Measurements from ENCODE around the gene RPS15. TPM values are rescaled to one million over a fixed set of nuclear protein-coding genes. Genes with fewer than 3 reads are reported as not detected.

The RPS15 gene
- polyA plus RNA-seq (2013): 2,072 TPM

DNA sequence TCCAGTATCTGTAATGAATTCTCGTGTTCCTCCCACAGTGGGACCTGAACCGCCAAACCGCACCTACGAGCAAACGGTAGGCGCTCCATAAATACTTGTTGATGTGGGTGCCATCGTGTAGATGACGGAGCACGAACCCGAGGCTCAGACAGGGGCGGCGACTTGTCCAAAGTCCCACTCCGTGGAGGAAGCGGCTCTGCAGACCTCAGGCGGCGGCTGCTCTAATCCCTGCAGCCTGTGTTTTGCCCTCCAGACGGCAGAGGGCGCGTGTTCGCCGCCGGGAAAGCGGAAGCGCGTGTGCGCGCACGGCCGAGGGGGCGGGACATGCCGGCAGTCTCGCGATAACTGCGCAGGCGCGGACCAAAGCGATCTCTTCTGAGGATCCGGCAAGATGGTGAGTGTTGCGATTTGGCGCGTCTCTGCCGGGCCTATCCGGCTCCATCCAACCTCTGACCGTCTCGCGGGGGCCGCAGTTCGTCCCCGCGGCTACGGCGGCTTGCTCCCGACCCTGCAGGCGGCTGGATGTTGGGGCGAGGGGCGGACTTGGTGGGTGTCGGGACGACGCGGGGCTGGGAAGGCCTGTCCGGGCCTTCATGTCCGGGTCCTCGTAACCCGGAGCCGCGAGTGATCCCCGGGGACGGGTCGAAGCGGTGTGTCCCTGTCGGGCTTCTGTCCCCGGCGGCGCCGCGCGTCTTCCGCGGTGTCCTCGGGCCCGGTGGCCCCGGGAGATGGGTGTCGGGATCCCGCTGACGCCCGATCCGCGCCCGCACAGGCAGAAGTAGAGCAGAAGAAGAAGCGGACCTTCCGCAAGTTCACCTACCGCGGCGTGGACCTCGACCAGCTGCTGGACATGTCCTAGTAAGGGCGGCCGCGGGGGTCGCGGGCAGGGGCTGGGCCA, at the start of gene RPS15:
Gene RPS15 (plus strand): TSS at position 362 of the 898 bp plus-strand sequence. CDS start 30 bp downstream, at position 392.
- Histone ChIP-seq H3K36me3 (ENCODE audit: control insufficient read depth in 4 of 4, insufficient read depth in 4 of 4, low read length in 3 of 4) (peaks cover 10 to 60% (median 40%) of the 10 kb centered on the region in 4 experiments), H3K4me3 (ENCODE audit: control insufficient read depth in 1 of 7, extremely low read depth in 1 of 7, insufficient read depth in 4 of 7, low read depth in 2 of 7, low read length in 6 of 7) (peak within 1 kb of the TSS; percentile 79 to 98 (median 87)), H3K9me3 (ENCODE audit: control extremely low read depth in 1 of 5, control insufficient read depth in 4 of 5, insufficient read depth in 2 of 5, low read depth in 1 of 5, low read length in 4 of 5) (no peaks in the 10 kb centered on the region), H3K27ac (ENCODE audit: insufficient read depth in 1 of 2, low read depth in 1 of 2, low read length in 2 of 2, poor library complexity in 1 of 2, severe bottlenecking in 2 of 2) (peak within 1 kb of the TSS; percentile 92 to 96), H3K27me3 (replicated peaks in 2 of 5; ENCODE audit: control insufficient read depth in 4 of 5, insufficient read depth in 5 of 5, low read length in 4 of 5) (no peaks in the 10 kb centered on the region), H3K4me1 (ENCODE audit: control extremely low read depth in 1 of 4, control insufficient read depth in 4 of 4, insufficient read depth in 4 of 4, low read length in 3 of 4) (peaks cover 0 to 20% (median 15%) of the 10 kb centered on the region in 4 experiments)
- POLR2A ChIA-PET: interaction anchor here (1.1 kb wide), 1 partner anchor 25 kb away, joined by 4 read pairs; no protein-coding TSS in a partner anchor
- CTCF ChIA-PET: interaction anchor here (1.4 kb wide), 2 partner anchors 11 to 14 kb away, joined by 4 to 9 read pairs; no protein-coding TSS in a partner anchor
- DNase-seq: peak; percentile 95 to 98 (median 96)
- 2% methylated on average over 97 of the region's 100 CpGs for WGBS (ENCODE audit: insufficient coverage)

DNA sequence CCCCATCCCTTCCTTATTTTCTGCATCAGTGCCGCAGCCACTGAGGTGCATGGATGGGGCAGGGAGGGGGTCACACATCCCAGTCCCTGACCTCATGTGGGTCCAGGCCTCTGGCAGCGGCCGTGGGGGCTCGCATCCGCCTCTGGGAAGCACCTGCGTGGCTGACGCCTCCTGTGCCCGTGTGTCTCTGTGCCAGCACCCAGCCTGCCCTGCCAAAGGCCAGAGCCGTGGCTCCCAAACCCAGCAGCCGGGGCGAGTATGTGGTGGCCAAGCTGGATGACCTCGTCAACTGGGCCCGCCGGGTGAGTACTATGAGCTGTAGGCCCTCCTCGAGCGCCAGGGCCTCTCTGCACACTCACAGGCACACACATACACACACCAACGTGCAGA, 49.6 kb upstream of the RPS15 start:
- no peak for DNase-seq
- H3K27ac ChIP-seq (ENCODE audit: insufficient read depth in 1 of 2, low read depth in 1 of 2, low read length in 2 of 2, poor library complexity in 1 of 2, severe bottlenecking in 2 of 2): no peak overlapping the region
- ChIA-PET CTCF (interaction anchor here (1.0 to 1.5 kb wide), 2 partner anchors 11 to 14 kb away, joined by 3 to 5 read pairs; no protein-coding TSS in a partner anchor), POLR2A (interaction anchor here (0.7 kb wide), 1 partner anchor 53 kb away, joined by 3 read pairs; no protein-coding TSS in a partner anchor)
- H3K9me3 ChIP-seq (ENCODE audit: control extremely low read depth in 1 of 5, control insufficient read depth in 4 of 5, insufficient read depth in 2 of 5, low read depth in 1 of 5, low read length in 4 of 5): no peaks in the 10 kb centered on the region
- no peak overlapping the region for H3K4me3 ChIP-seq (ENCODE audit: control insufficient read depth in 1 of 7, extremely low read depth in 1 of 7, insufficient read depth in 4 of 7, low read depth in 2 of 7, low read length in 6 of 7)
- H3K4me1 ChIP-seq (ENCODE audit: control extremely low read depth in 1 of 4, control insufficient read depth in 4 of 4, insufficient read depth in 4 of 4, low read length in 3 of 4): peaks cover 6 to 14% (median 10%) of the 10 kb centered on the region in 4 experiments
- no peaks in the 10 kb centered on the region for H3K27me3 ChIP-seq (replicated peaks in 2 of 5; ENCODE audit: control insufficient read depth in 4 of 5, insufficient read depth in 5 of 5, low read length in 4 of 5)
- H3K36me3 ChIP-seq (ENCODE audit: control insufficient read depth in 4 of 4, insufficient read depth in 4 of 4, low read length in 3 of 4): peaks cover 9 to 46% (median 31%) of the 10 kb centered on the region in 4 experiments
- 96% methylated on average over 14 of the region's 17 CpGs for WGBS (ENCODE audit: insufficient coverage)

DNA sequence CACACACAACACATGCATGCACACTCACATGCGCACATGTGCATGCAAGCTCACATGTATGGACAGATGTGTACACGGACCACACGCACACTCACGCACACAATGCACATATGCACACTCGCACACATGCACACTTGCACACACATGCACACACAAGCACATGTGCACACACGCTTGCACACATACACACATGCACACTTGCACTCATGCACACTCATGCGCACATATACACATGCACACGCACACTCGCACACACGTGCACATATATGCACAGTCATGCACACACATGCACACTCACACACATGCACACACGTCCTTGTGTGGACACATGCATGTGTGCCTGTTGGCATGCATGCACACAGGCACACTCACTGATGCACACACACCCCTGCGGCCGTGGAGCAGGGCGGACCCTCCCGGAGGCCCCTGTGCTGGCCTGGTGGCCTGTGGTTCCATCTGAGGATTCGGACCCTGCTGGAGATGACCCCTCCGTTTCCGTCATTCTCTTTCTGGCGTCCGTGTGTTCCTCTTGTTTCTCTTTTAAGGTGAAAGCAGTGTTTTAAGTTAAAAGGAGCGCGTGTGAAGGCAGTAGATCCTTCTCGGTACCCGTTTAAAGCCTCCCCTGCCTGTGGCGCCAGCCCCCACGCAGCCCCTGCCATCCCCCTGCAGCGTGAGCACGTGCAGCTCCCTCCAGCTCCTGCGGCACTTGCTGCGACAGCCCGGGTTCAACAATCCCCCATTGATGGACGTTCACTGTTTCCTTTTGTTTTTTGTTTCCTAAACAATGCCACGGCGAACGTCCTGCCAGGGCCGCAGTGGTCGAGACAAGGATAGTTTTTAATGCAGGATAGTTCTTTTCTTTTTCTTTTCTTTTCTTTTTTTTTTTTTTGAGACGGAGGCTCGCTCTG, 48.9 kb upstream of the RPS15 start:
- H3K9me3 ChIP-seq (ENCODE audit: control extremely low read depth in 1 of 5, control insufficient read depth in 4 of 5, insufficient read depth in 2 of 5, low read depth in 1 of 5, low read length in 4 of 5): no peaks in the 10 kb centered on the region
- POLR2A ChIA-PET: no interaction called here
- peaks cover 4 to 10% (median 8%) of the 10 kb centered on the region in 4 experiments for H3K4me1 ChIP-seq (ENCODE audit: control extremely low read depth in 1 of 4, control insufficient read depth in 4 of 4, insufficient read depth in 4 of 4, low read length in 3 of 4)
- no peaks in the 10 kb centered on the region for H3K27me3 ChIP-seq (replicated peaks in 2 of 5; ENCODE audit: control insufficient read depth in 4 of 5, insufficient read depth in 5 of 5, low read length in 4 of 5)
- 95% methylated on average over 26 of the region's 39 CpGs for WGBS (ENCODE audit: insufficient coverage)
- no peak overlapping the region for H3K27ac ChIP-seq (ENCODE audit: insufficient read depth in 1 of 2, low read depth in 1 of 2, low read length in 2 of 2, poor library complexity in 1 of 2, severe bottlenecking in 2 of 2)
- peaks cover 9 to 53% (median 35%) of the 10 kb centered on the region in 4 experiments for H3K36me3 ChIP-seq (ENCODE audit: control insufficient read depth in 4 of 4, insufficient read depth in 4 of 4, low read length in 3 of 4)
- no peak for DNase-seq
- CTCF ChIA-PET: interaction anchor here (1.5 kb wide), 1 partner anchor 14 kb away, joined by 5 read pairs; no protein-coding TSS in a partner anchor
- no peak overlapping the region for H3K4me3 ChIP-seq (ENCODE audit: control insufficient read depth in 1 of 7, extremely low read depth in 1 of 7, insufficient read depth in 4 of 7, low read depth in 2 of 7, low read length in 6 of 7)

DNA sequence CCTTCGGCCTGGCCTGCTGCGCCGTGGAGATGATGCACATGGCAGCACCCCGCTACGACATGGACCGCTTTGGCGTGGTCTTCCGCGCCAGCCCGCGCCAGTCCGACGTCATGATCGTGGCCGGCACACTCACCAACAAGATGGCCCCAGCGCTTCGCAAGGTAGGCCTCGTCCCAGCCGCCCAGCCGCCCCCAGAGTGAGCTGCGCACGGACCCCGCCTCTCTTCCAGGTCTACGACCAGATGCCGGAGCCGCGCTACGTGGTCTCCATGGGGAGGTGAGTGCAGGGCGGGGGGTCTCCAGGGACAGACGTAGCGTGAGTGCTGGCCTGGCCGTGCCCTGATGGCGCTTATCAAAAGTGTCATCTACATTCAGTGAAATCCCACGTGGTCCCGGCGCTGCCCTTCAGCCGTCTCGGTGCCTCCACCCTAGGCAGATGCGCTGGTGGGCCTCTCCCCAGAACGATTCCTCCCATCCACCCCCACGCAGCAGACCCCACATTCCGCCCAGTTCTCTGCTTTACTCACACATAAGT, 47.2 kb upstream of the RPS15 start:
- POLR2A ChIA-PET: no interaction called here
- Histone ChIP-seq H3K4me1 (ENCODE audit: control extremely low read depth in 1 of 4, control insufficient read depth in 4 of 4, insufficient read depth in 4 of 4, low read length in 3 of 4) (peaks cover 0 to 4% (median under 1%) of the 10 kb centered on the region in 4 experiments), H3K27me3 (replicated peaks in 2 of 5; ENCODE audit: control insufficient read depth in 4 of 5, insufficient read depth in 5 of 5, low read length in 4 of 5) (no peaks in the 10 kb centered on the region), H3K36me3 (ENCODE audit: control insufficient read depth in 4 of 4, insufficient read depth in 4 of 4, low read length in 3 of 4) (peaks cover 10 to 60% (median 35%) of the 10 kb centered on the region in 4 experiments), H3K27ac (ENCODE audit: insufficient read depth in 1 of 2, low read depth in 1 of 2, low read length in 2 of 2, poor library complexity in 1 of 2, severe bottlenecking in 2 of 2) (no peak overlapping the region), H3K4me3 (ENCODE audit: control insufficient read depth in 1 of 7, extremely low read depth in 1 of 7, insufficient read depth in 4 of 7, low read depth in 2 of 7, low read length in 6 of 7) (no peak overlapping the region), H3K9me3 (ENCODE audit: control extremely low read depth in 1 of 5, control insufficient read depth in 4 of 5, insufficient read depth in 2 of 5, low read depth in 1 of 5, low read length in 4 of 5) (no peaks in the 10 kb centered on the region)
- CTCF ChIA-PET: interaction anchor here (0.7 kb wide), 1 partner anchor 12 kb away, joined by 4 read pairs; no protein-coding TSS in a partner anchor
- 96% methylated on average over 39 of the region's 42 CpGs for WGBS (ENCODE audit: insufficient coverage)
- DNase-seq: no peak

DNA sequence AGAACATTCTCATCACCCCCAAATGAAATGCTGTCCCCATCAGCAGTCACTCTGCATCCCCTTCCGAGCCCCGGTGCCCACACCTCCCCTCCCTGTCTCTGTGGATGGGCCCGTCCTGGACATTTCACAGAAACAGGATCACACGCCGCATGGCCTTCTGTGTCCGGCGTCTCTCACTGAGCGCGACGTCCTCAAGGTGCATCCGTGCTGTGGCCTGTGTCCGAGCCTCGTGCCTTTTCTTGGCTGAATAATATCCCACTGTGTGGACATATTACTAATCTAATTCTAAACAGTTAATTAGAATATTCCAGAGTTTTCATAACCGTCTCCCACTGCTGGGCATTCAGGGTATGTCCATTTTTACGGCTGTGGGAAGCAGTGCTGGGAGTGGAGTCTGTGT, 45.8 kb upstream of the RPS15 start:
- H3K36me3 ChIP-seq (ENCODE audit: control insufficient read depth in 4 of 4, insufficient read depth in 4 of 4, low read length in 3 of 4): peaks cover 10 to 61% (median 35%) of the 10 kb centered on the region in 4 experiments
- POLR2A ChIA-PET: no interaction called here
- WGBS (ENCODE audit: insufficient coverage): 100% methylated on average over 9 of the region's 15 CpGs

DNA sequence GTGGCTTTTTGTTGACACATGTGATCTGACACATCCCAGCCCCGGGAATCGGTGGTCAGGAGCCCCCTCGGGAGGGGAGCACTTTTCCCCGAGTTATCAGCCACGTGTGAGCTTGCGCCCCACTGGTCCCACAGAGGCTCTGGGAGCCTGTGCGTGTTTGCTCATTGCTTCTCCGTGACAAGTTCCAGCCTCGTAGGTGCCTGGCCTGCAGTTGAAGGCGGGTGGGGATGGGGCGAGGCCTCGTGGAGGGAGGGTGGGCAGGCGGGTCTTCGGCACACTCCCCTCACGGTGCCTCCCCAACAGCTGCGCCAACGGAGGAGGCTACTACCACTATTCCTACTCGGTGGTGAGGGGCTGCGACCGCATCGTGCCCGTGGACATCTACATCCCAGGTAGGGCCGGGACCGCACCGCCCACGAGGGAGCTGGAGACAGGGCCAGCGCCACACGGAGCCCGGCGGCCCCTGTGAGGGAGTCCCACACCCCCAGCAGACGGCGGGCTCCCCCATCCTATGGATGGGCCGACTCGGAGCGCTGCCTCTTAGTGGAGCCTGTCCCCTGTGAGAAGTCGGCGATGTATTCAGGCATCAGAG, 45.2 kb upstream of the RPS15 start:
- POLR2A ChIA-PET: no interaction called here
- peaks cover 0 to 16% (median 13%) of the 10 kb centered on the region in 4 experiments for H3K4me1 ChIP-seq (ENCODE audit: control extremely low read depth in 1 of 4, control insufficient read depth in 4 of 4, insufficient read depth in 4 of 4, low read length in 3 of 4)
- WGBS (ENCODE audit: insufficient coverage): 97% methylated on average over 37 of the region's 37 CpGs

More for the DNA sequence above, 45.8 kb upstream of the RPS15 start:
- H3K27ac ChIP-seq (ENCODE audit: insufficient read depth in 1 of 2, low read depth in 1 of 2, low read length in 2 of 2, poor library complexity in 1 of 2, severe bottlenecking in 2 of 2): no peak overlapping the region
- no peaks in the 10 kb centered on the region for H3K9me3 ChIP-seq (ENCODE audit: control extremely low read depth in 1 of 5, control insufficient read depth in 4 of 5, insufficient read depth in 2 of 5, low read depth in 1 of 5, low read length in 4 of 5)
- H3K4me1 ChIP-seq (ENCODE audit: control extremely low read depth in 1 of 4, control insufficient read depth in 4 of 4, insufficient read depth in 4 of 4, low read length in 3 of 4): peaks cover 0 to 16% (median 13%) of the 10 kb centered on the region in 4 experiments
- CTCF ChIA-PET: no interaction called here
- H3K4me3 ChIP-seq (ENCODE audit: control insufficient read depth in 1 of 7, extremely low read depth in 1 of 7, insufficient read depth in 4 of 7, low read depth in 2 of 7, low read length in 6 of 7): no peak overlapping the region
- no peak for DNase-seq
- no peaks in the 10 kb centered on the region for H3K27me3 ChIP-seq (replicated peaks in 2 of 5; ENCODE audit: control insufficient read depth in 4 of 5, insufficient read depth in 5 of 5, low read length in 4 of 5)

More for the DNA sequence above, 45.2 kb upstream of the RPS15 start:
- Histone ChIP-seq H3K36me3 (ENCODE audit: control insufficient read depth in 4 of 4, insufficient read depth in 4 of 4, low read length in 3 of 4) (peaks cover 10 to 60% (median 35%) of the 10 kb centered on the region in 4 experiments), H3K9me3 (ENCODE audit: control extremely low read depth in 1 of 5, control insufficient read depth in 4 of 5, insufficient read depth in 2 of 5, low read depth in 1 of 5, low read length in 4 of 5) (no peaks in the 10 kb centered on the region), H3K27ac (ENCODE audit: insufficient read depth in 1 of 2, low read depth in 1 of 2, low read length in 2 of 2, poor library complexity in 1 of 2, severe bottlenecking in 2 of 2) (no peak overlapping the region), H3K4me3 (ENCODE audit: control insufficient read depth in 1 of 7, extremely low read depth in 1 of 7, insufficient read depth in 4 of 7, low read depth in 2 of 7, low read length in 6 of 7) (no peak overlapping the region), H3K27me3 (replicated peaks in 2 of 5; ENCODE audit: control insufficient read depth in 4 of 5, insufficient read depth in 5 of 5, low read length in 4 of 5) (no peaks in the 10 kb centered on the region)
- CTCF ChIA-PET: no interaction called here
- no peak for DNase-seq
